ENCODE results near the gene POU3F3.
A peak's percentile ranks its signal among the peaks of the same experiment; 100 is the strongest.

The POU3F3 gene

DNA sequence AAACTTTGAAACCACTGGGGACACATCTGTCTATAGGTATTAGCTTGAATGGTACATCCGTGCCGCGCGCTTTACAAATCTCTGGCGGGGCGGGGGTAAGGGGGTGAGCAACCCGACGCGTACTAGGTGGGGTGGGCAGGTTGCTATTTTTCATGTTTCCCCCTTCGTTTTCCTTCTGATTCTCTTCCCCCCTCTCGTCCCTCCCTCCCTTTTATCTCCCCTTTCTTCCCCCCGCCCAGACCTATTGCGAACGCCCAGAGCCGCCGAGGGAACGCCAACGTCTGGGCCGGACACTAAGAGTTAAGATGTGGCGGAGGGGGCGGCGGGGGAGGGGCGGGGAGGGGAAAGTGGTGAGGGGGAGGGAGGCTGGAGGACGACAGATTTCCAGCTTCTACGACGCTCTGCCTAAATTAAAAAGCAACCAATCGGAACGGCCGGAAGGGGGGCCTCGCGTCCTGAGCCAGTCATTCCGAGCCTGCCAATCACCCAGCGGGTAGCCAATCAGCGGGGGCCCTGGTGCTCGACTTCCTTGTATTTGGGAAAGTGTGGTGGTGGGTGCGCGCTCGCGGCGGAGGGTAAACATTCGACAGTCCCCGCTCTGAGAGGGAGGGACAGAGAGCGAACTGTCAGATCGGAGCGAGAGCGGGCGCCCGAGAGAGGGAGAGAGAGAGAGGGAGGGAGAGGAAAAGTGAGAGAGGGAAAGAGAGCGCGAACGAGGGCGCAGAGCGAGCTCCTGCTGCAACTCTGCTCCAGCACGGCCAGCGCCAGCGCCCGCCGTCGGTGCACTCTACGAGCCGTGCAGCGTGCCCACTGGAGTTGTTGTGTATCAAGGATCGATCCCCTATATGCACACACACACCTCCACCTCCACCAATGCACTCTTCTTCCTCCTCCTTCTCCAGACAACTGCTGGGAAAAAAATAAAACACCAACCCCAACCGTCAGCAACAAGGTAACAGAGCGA, at the start of gene POU3F3:
Gene POU3F3 (plus strand): TSS at position 582 of the 964 bp plus-strand sequence. CDS start 1,396 bp downstream, outside the sequence.
- DNase-seq = peak; percentile 25

DNA sequence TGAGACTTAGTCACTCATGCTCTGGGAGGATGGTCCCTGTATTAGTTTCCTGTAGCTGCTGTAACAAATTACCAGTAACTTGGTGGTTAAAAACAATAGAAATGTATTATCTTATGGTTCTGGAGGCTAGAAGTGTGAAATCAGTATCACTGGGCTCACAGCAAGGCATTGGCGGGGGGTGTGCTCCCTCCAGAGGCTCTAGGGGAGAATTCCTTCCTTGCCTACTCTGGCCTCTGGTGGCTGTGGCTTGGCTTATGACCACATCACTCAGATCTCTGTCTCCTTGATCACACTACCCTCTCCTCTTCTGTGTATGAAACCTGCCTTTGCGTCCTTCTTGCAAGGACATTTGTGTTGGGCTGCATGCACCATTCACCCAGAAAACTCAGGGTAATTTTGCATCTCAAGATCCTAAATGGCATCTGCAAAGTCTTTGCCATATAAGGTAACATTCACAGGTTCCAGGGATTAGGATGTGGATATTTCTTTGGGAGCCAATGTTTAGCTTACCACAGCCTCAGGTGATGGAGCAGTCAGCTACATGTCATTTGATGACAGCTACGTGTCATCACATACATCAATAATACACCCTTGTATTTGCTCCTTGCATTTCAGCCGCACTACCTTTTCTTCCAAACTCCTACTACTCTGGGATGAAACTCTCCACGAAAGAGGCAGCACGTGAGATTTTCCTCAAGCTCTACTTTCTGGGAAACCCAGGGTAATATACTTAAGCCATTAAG, 49.6 kb upstream of the POU3F3 start:
- no peak for DNase-seq

DNA sequence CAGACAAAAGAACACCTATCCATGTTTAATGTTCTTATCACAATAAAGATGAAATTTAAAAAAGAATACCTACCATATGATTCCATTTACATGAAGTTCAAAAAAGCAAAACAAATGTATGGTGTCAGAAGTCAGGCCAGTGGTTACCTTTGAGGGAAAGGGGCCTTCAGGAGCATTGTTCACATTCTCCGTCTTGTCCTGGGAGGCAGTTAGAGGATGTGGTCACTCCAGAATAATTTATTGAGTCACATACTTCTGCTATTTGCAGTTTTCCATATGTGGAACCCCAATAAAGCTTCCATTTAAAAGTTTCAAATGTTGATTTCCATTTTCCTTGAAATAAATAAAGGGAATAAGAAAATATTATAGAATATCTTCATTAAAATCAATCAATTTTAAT, 41.6 kb upstream of the POU3F3 start:
- no peak for DNase-seq

DNA sequence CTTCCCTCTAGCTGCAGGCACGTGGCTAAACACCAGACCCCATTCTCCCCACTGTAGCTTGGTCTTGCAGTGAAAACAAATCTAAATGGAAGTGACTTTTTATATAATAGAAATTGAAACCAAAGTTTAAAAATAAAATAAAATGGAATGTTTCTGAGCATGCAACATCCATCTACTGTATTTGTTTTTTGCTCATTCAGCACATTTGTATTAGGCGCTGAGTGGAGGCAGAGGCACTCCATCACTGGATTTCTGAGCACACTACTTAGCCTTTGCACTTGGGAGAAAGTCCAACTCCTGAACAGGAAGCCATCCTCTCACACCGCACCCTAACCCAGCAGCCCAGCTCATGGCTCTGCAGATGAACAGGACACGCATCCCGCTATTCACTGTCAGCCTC, 37.8 kb upstream of the POU3F3 start:
- no peak for DNase-seq

DNA sequence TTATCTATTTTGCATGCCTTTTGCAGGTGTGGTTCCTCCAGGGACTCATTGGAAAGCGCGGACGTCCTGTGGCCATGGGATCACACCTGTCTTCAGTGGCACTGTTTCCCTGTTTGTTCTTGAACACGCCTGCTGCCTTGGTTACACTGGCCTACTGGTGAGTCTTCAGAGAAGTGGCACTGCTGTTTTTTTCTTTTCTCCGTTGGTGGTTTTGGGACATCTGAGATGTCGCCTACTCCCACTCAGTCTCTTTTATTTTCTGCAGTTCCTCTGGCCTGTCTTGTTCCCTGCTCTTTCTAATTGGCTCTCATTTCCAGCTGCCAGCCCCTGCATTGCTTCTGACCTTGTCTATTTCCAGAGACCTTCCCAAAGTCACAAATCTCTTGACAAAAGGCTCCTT, 35.7 kb upstream of the POU3F3 start:
- no peak for DNase-seq

DNA sequence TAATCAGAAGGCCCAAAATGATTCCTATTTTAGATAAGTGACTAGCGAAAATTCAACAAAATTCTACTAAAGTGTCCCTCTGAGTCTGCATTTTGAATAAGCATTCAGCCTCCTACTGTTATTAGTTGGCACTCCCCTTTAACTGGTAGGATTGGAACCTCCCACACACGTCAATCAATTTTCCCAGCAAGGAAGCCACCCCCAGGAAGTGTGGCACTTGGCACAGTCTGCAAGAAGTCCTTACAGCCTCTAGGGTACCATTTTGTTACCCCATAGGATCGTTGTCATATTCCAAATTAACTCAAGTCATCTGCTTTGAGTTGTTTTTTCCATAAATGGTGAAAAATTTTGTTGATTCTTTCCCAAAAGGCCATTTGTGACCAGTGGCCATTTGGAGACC, 33.8 kb upstream of the POU3F3 start:
- DNase-seq = no peak

DNA sequence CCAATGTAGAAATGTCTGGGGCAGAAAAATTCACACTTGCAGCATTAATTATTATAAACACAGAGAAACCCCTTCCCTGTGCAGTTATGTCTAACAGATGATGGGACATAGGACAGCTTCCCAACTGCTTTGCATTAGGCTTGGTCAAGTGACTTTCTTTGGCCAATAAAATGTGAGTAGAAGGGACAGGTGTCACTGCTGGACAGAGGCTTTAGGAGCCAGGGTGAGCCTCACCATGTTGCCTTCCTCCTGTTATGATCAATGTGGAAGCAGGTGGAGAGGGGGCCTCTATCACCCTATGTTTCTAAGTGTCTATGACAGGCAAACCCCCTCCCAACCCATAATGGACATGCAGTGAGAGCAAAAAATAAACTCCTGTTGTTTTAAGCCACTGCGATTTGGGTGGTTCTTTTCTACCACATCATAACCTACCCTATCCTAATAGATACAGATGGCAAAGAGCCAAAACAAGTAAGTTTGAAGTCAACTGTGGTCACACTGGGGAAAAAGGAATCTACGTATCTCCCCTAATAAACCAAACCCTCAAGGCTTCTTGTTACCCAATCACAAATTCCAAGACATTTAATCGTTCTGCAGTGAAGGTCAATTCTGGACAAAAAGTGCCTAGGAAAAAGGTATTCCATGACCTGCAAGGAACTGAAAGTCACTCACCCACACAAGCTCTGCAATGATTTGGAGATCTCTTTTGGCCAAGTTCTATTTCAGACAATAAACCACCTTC, 28.6 kb upstream of the POU3F3 start:
- DNase-seq = no peak

DNA sequence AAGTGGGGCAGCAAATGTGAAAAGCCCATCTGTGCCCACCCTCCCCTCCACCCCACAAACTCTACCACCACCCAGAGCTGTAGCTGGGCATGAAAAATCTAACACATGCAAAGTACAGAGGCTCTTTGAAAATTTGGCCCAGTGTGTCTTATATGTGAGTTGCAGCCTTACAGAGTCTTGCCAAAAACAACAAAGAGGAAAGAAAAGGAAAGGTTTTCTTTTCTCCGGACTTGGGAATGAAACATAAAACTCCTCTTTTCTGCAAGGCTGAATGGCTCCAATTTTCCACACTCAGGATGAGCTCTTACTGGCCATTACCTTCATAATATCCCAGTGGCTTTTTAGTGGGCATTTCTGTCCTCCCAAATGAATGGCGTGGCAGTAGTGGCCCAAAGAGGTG, 27.9 kb upstream of the POU3F3 start:
- no peak for DNase-seq

DNA sequence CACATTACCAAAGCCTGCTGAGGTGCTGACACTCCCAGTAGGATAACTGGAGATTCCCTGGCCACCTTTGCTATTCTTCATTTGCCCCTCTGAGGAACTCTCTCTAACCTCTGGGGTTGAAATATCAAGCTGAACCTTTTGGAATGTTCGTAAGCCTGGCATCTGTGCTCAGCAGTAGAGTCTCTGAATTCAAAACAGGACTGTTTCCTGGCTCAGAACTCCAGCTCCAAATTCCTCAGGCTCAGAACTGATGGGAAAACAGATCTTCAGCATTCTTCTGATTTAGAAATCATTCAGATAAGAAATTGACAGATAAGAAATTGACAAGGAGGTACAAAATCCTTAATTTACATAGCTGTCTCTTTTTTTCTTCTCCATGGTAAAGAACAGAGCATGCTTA, 22.2 kb upstream of the POU3F3 start:
- DNase-seq = no peak

DNA sequence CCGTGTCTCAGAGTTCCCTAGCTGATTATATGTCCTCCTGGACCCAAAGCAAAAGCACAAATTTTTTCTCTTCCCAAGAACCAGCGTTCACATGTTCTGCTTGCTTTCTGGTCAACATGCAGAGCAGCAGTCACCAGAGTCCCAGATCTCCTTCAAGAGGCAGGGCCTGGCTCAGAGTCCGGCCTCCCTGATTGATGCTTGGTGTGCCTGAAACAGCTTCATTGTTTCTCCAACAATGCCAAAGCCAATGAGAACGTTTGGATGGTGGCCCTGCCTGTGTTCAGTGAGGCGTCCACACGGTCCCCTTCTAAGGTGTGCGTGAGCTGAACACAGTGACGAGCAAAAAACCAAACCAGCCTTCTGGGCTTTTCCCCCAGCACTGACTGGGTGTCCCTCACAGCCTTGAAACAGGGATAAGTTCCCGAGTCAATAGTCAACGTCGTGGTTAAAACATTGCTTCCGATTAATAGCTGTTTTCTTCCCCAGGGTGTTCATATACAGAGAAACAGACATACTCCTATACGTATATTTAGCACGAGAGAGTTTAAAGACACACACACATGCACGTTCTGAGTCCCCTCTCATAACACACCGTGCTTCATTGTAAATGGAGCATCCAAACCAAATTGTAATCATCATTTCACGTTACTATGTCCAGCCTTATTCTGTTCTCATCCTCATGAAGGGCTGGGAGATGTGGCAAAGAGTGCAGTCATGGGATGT, 19.3 kb upstream of the POU3F3 start:
- DNase-seq = no peak

DNA sequence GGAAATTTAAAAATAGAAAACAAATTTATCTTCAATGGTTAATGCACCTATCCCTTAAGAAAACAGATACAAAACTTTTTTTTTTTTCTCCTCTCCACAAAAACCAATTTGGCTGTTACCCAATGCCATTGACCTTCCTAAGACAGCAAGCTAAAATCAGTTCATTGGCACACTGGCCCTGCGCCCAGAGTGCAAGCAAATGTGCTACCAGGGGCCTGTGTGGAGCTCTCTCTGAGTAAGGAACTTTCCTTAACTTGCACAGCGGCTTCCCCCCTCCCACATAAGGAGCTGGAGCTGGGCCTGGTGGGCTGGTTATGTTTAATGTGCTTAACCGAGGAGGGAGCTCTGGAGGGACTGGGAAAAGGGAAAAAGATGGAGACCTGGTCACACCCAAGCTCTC, 17.6 kb upstream of the POU3F3 start:
- no peak for DNase-seq

DNA sequence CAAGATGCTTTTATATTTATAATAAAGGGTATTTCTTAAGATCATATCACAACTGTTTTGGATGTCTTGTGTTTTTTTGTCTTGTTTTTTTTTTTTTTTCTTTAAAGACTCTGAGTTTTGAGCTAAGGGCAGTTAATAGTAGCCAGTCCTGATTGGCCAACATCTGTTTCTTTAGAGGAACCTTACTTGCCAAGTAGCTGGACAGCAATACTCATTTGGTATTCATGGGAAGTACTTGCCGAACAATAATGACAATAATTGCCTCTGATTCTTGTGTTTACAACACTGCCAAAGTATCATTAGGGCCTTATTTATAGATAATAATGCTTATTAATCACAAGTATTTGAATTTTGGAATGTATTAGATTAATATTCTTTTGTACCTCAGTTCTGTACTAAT, 17.1 kb upstream of the POU3F3 start:
- no peak for DNase-seq

DNA sequence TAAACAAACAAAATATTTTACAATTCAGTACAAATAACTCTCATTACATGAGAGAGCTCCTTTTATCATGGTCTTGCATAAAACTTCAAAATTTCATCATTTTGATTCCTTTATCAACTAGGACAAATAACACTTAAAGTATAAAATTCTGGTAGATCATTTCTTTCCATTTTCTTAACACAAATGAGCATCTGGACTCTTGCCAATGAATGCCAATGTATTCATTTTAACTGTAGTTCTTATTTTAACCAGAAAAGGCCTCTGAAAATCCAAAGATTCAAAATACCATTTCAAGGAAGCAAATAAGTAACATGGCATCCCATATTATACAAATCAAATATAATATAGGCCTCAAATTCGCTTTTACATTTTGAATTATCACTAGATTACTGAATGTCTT, 13.8 kb upstream of the POU3F3 start:
- DNase-seq = no peak

DNA sequence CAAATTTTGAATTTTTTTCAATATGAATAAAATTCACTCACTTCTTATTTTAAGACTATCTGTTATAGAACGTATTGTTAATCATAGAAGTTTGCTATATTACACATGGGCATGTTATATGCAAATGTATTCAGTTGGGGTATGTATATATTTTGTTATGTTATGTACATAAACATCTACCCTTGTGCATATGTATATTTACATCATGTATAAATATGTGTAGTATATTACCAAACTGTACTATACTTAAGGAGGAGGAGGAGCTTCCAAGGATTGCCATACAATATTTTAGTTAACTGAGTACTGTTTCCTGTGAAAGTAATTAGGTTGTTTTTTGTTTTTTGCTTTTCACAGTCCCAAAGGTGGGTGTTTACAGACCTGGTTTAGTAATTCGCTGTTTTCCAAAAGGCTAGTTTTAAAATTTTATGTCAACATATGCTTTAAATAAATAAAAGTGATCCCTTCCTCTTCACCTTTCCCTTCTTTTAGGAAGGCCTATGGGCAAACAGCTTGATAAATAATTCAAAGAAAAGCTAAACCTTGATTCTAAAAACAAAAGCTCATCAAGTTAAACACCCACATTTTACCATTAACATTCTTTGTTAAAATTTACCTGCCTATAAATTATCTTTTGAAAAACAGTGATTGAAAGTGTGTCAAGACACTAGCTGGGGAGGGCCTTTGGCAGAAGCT, 12.9 kb upstream of the POU3F3 start:
- DNase-seq = no peak

DNA sequence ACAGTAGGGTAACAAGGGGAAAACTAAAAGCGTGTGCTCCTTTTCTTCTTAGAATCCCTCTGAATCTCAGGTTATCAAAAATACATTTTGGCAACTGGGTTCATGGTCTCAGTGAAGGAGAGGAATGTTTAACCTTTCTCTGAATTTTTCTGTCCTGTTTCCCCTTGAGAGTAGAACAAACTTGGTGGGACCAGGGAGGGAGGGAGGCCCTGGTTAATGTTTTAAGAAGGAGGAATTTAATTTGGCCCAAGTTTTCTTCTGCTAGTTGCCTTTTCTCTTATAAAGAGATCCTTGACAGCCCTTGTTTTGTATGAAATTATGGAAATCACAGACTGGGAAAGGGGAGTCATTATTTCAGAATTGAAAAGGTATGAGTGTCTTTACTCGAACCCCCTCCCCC, 12.2 kb upstream of the POU3F3 start:
- no peak for DNase-seq

DNA sequence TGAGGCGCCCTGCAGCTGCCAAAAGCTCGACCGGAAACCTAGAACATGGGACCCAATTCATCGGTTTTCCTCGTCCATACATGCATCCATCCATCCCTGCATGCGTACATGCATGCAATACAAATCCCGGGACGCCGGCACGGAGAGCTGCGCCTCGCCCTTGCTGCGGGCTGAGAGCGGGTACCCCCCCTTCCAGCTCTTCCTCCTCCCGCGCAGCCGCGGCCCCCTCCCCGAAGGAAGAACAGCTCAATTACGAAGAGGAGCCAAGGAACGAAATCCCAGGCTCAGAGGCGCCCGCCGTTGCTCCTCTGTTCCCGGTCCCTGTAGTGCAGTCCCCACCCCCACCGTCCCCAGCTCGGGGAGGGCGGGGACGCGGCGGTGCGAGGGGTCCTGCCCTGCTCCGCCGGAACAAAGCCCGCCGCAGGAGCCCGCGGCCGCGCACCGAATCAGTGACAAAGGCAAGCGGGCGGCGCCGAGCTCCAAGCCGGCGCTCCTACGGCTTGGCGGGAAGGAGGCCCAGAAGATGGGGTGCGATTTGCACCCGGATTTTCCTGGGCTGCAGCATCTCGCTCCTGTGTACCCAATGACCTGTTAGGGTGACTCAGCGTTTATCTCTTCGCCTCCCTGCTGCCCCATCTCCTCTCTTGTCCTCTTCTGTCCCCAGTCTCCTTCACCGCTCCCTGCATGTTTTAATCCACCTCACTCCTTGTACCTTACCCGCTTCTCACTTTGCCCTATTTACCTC, 8.9 kb upstream of the POU3F3 start:
- no peak for DNase-seq

DNA sequence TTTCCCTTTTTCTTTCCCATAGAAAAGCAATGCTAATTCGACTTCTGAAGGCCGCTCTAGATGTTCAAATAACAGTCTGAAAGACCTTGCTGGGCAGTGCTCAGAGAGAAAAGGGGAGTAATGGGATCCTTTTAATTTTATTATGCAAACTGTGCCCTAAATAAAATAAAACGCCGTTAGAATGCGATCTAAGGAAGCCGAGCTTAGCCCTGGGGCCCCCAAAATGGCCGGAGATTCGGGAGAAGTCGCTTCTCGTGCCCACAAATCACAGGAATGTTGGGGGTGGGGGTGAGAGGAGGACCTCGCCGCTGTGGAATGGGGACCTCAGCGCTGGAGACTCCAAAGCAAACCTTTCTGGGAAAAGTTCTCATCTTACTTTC, 8.4 kb upstream of the POU3F3 start:
- no peak for DNase-seq

DNA sequence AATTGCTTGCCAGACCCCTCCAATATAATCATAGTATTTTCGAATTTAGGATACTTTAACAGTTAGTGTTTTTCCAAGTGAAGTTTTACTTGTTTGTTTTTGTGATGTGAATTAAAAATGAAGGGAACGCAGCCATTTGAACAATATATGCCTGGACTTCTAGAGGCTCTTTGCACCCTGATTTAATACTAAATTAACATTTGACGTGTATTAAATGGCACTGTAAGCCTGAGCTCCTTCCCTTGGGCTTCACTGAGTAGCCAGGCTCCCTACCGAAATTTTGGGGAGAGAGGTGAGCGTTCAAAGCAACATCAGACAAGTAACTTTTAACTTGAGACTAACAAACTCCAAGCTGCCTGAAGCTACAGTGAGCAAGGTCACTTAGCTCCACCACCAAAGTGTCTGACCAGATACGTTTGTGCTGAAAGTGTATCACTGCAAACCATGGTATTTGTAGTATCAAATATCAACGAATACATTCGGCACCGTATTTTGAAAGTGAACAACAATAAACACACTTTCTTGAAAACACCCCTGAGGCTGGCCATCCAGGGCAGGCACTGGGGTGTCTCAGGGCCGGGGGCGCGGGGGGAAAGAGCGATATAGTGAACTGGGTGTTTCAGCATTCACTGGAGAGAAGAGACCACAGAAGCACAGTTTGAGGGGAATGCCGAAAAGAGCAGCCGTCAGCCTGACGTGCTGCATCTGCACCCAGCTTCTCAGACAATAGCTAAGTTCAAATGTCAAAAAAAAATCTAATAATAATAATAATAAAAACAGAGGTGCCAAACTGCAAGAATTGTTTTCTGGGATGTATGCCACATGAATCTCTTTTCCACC, 7.7 kb upstream of the POU3F3 start:
- DNase-seq = no peak

DNA sequence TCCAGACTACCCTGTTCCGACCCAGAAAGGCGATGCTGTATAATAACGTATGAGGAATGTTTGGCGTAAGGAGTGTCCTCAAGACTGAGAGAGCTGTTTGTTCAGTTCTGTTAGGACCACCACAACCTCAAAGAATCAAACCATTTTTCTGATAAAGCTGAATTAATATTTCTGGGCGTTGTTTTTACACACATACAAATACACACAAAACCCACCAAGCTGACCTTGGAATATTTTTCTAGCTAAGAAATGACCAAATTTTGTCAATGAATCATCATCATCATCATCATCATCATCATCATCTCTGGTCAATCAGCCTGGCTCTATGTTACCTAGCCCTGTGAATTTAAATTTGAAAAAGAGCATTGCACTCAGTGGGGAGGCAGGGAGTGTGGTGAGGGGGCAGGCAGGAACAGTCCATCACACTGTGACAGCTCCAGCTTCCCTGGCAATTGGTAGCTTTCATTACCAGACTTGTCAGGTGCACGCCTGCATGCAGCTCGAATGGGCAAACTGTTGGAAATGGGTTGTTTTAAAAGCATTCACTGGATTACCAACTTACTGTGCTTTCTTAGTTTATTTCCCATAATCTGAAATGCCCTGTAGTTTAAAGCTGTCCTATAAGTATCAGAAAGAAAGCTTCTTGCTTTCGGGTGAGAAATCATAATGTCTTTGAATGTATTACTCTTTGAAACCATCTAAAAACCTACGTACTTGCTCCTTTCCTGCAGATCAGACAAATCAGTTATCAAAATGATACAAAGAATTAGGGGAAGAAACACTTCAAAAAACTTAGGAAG, 6.9 kb upstream of the POU3F3 start:
- no peak for DNase-seq

All from stimulated activated CD4-positive, alpha-beta T cell treated with anti-CD3 and anti-CD28 coated beads, Interleukin-4, amount 100 ng/mL, for 24 hours (primary cell).